MM.1S (cell line): ENCODE measurements around the gene ITIH4.

Experiments used
- EZH2phosphoT487 ChIP-seq: fragments of 300-600 bp; sonication (generic); IDR thresholded peaks from 2 replicates; pipeline ENCODE4 v1.6.1; 2018; ENCODE audit warnings: antibody characterized with exemption, low read length
- TF ChIP-seq, protein P1 (sequence below): fragments of 300-600 bp; sonication (generic); IDR thresholded peaks from 2 replicates; pipeline ENCODE4 v1.5.1; 2016; ENCODE audit warnings: antibody characterized with exemption, low read length, mixed read lengths

DNA sequence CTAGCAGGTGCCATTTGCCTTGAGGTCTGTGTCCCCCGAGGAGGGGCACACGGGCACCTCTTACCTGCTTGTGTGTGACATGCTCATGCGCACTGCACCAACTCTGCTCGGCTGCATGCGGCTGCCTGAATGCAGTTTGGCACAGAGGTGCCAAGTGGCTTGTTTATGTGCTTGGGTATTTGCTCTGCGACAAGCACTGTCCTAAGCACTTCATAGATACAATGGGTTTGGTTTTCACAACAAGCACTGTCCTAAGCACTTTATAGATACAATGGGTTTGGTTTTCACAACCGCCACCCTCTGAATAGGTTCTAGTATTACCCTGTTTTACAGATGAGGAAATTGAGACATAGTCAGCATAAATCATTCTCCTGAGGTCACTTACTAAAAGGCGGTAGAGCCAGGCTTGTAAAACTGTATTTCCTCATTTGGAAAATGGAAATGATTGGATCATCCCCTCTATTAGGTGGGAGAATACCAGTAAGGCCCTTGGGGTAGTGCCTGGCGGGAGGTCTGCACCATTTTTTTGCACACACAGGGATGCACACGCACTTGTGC lies 487 bp downstream of the ITIH4 start:
- TF ChIP-seq, protein P1, sequence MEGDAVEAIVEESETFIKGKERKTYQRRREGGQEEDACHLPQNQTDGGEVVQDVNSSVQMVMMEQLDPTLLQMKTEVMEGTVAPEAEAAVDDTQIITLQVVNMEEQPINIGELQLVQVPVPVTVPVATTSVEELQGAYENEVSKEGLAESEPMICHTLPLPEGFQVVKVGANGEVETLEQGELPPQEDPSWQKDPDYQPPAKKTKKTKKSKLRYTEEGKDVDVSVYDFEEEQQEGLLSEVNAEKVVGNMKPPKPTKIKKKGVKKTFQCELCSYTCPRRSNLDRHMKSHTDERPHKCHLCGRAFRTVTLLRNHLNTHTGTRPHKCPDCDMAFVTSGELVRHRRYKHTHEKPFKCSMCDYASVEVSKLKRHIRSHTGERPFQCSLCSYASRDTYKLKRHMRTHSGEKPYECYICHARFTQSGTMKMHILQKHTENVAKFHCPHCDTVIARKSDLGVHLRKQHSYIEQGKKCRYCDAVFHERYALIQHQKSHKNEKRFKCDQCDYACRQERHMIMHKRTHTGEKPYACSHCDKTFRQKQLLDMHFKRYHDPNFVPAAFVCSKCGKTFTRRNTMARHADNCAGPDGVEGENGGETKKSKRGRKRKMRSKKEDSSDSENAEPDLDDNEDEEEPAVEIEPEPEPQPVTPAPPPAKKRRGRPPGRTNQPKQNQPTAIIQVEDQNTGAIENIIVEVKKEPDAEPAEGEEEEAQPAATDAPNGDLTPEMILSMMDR, result no peak
- TF ChIP-seq EZH2phosphoT487, result no peak
